ENCODE data around the gene LRPAP1. TPM values are rescaled to one million over a fixed set of nuclear protein-coding genes. Genes with fewer than 3 reads are reported as not detected.
"Not testable (repeated sequence)": the region's sequence is repeated elsewhere in the genome, so short reads cannot be mapped to it uniquely, and the experiment has no call there.

LRPAP1 gene
- total RNA-seq, 1 experiment from 2014 or later: 90.8 TPM

- POLR2A ChIA-PET: no interaction called here
- DNase-seq (ENCODE audit: low spot score): no peak
- Mint-ChIP-seq H3K36me3 (peaks cover 15% of the 10 kb centered on the region), H3K9me3 (peaks cover 32% of the 10 kb centered on the region), H3K4me3 (no peak overlapping the region), H3K27me3 (ENCODE audit: low read depth) (peaks cover 84% of the 10 kb centered on the region), H3K4me1 (no peaks in the 10 kb centered on the region), H3K27ac (no peak overlapping the region)
- no peak for ATAC-seq
- CTCF ChIA-PET: no interaction called here
- TF ChIP-seq NFATC4 (CRISPR knock-in tag; IDR thresholded peaks at IDR 0.05) (no peak), ZNF121 (CRISPR knock-in tag; IDR thresholded peaks at IDR 0.05) (no peak), ZNF263 (CRISPR knock-in tag; IDR thresholded peaks at IDR 0.05; ENCODE audit: low read depth) (no peak)
Observed at GRCh38 chr4:3458371-3458770, 73.9 kb downstream of the LRPAP1 start.

GRCh38 chr4:3455596-3455995, 76.6 kb downstream of the LRPAP1 start:
- H3K36me3 Mint-ChIP-seq: peaks cover 15% of the 10 kb centered on the region
- CTCF ChIA-PET: interaction anchor here (1.4 kb wide), 1 partner anchor 109 kb away, joined by 3 read pairs; no protein-coding TSS in a partner anchor
- H3K9me3 Mint-ChIP-seq: peaks cover 32% of the 10 kb centered on the region
- H3K4me1 Mint-ChIP-seq; H3K27ac Mint-ChIP-seq; POLR2A ChIA-PET; ATAC-seq; DNase-seq (ENCODE audit: low spot score); H3K4me3 Mint-ChIP-seq: not testable (repeated sequence)
- H3K27me3 Mint-ChIP-seq (ENCODE audit: low read depth): peaks cover 81% of the 10 kb centered on the region

Other genes starting within 250 kb of the LRPAP1 start
- 21.0 to 24.7 TPM (median 24.2 TPM) in 3 replicates for gene RGS12, start 239.4 kb downstream of the LRPAP1 start, total RNA-seq (2021)
- 0.20 to 0.76 TPM (median 0.48 TPM) in 3 replicates for gene HGFAC, start 90.5 kb downstream of the LRPAP1 start, total RNA-seq (2021)
- gene DOK7, start 69.1 kb downstream of the LRPAP1 start, total RNA-seq (2021): 0.22 to 0.46 TPM (median 0.44 TPM) in 3 replicates
- gene ADRA2C, start 234.0 kb upstream of the LRPAP1 start, total RNA-seq (2021): 19.8 to 21.8 TPM (median 20.7 TPM) in 3 replicates